Astrocyte of the spinal cord (primary cell): Measurements from ENCODE around the gene GRK6.

ENCODE experiments used
- DNase-seq: peaks from one replicate; pipeline ENCODE4 v3.0.0; 2011; ENCODE audit warnings: low read depth, low spot score
- H3K4me3 ChIP-seq: 2 replicates; pipeline ENCODE4 v1.5.1; 2011; ENCODE audit warnings: low read depth, mild to moderate bottlenecking, low read length, moderate library complexity
- CTCF ChIP-seq: IDR thresholded peaks from 2 replicates; pipeline ENCODE4 v1.5.1; 2012; ENCODE audit warnings: low read depth, mild to moderate bottlenecking, low read length, inconsistent platforms
- in situ Hi-C: cut with HindIII; loops from 2 replicates; pipeline ENCODE4 v1.10.0; 2017; ENCODE audit warnings: low sequenced_read_pairs

GRK6 gene

GRCh38 chr5:177490992-177491391, 64.5 kb downstream of the GRK6 start:
- in situ Hi-C loops, result no loop called here
- DNase-seq, result no peak
- no peak for TF ChIP-seq CTCF
- H3K4me3 ChIP-seq, result no peak overlapping the region

- H3K4me3 ChIP-seq, result no peak overlapping the region
- TF ChIP-seq CTCF, result peak; percentile 67
- in situ Hi-C loops, result no loop called here
- peak; percentile 56 for DNase-seq
Measured at GRCh38 chr5:177491429-177491945, 65.0 kb downstream of the GRK6 start.

GRCh38 chr5:177491983-177492746, 65.7 kb downstream of the GRK6 start:
- TF ChIP-seq CTCF, result no peak
- DNase-seq, result no peak
- no peak overlapping the region for H3K4me3 ChIP-seq
- in situ Hi-C loops, result no loop called here
